ENCODE results near the gene TDG. TPM values are rescaled to one million over a fixed set of nuclear protein-coding genes. Genes with fewer than 3 reads are reported as not detected.

The TDG gene
- total and polyA plus RNA-seq, 2 donors (not counting 3 experiments of a cell fraction or from before 2014, with no cell fraction given) = 17.6 to 36.8 TPM

- intact Hi-C loops (cut with micrococcal nuclease) = no loop called here
- H3K79me2 ChIP-seq (ENCODE audit: control insufficient read depth, insufficient read depth, low read length) = no peaks in the 10 kb centered on the region
- H3K4me3 ChIP-seq (replicated peaks in 1 of 3; ENCODE audit: insufficient read depth in 1 of 3, low read depth in 1 of 3, low read length in 3 of 3) = no peak overlapping the region
- no peak for DNase-seq (ENCODE audit: low read depth, low spot score)
- H2AFZ ChIP-seq (ENCODE audit: low read depth, low read length) = no peak overlapping the region
- ChIA-PET CTCF (interaction anchor here (1.3 kb wide), 1 partner anchor 115 kb away, joined by 3 read pairs; no protein-coding TSS in a partner anchor), POLR2A (no interaction called here)
- H3K27me3 ChIP-seq (ENCODE audit: control insufficient read depth in 2 of 2, insufficient read depth in 2 of 2, low read length in 2 of 2) = peaks cover 0 to 7% of the 10 kb centered on the region in 2 experiments
- no peaks in the 10 kb centered on the region for H3K36me3 ChIP-seq (ENCODE audit: control insufficient read depth in 2 of 2, extremely low read depth in 1 of 2, insufficient read depth in 2 of 2, low read length in 2 of 2)
- H4K20me1 ChIP-seq (replicated peaks; ENCODE audit: control insufficient read depth, extremely low read depth, insufficient read depth, low read length) = no peaks in the 10 kb centered on the region
- H3K27ac ChIP-seq (ENCODE audit: insufficient read depth, low read depth, low read length) = no peak overlapping the region
- no peak overlapping the region for H3K4me2 ChIP-seq (ENCODE audit: insufficient read depth, low read length)
- H3K9ac ChIP-seq (replicated peaks; ENCODE audit: extremely low read depth, insufficient read depth, low read length) = no peak overlapping the region
- H3K9me3 ChIP-seq (replicated peaks; ENCODE audit: control insufficient read depth, insufficient read depth, low read length) = no peaks in the 10 kb centered on the region
- H3K4me1 ChIP-seq (ENCODE audit: control insufficient read depth, extremely low read depth, insufficient read depth, low read length) = no peaks in the 10 kb centered on the region
- TF ChIP-seq JUN (IDR thresholded peaks at IDR 0.05; ENCODE audit: borderline replicate concordance, insufficient read depth, insufficient read length, low read depth) (no peak), EZH2 (IDR thresholded peaks at IDR 0.05; ENCODE audit: borderline replicate concordance, low read depth, low read length, severe bottlenecking) (no peak), POLR2A (IDR thresholded peaks at IDR 0.05; ENCODE audit: low read depth, low read length) (no peak), GATA2 (IDR thresholded peaks at IDR 0.05; ENCODE audit: insufficient read depth, insufficient read length, low read depth, low read length) (no peak), CTCF (IDR thresholded peaks at IDR 0.05; ENCODE audit: extremely low read depth in 1 of 2, insufficient read depth in 1 of 2, low read depth in 1 of 2, low read length in 2 of 2) (no peak), MAX (IDR thresholded peaks at IDR 0.05; ENCODE audit: insufficient read depth, insufficient read length) (no peak), POLR2AphosphoS5 (IDR thresholded peaks at IDR 0.05; ENCODE audit: insufficient read depth, low read depth, low read length) (no peak), FOS (IDR thresholded peaks at IDR 0.05; ENCODE audit: borderline replicate concordance, insufficient read depth, low read length) (no peak), MYC (IDR thresholded peaks at IDR 0.05; ENCODE audit: low read depth, low read length) (no peak)
- FAIRE-seq = no peak
- dilution Hi-C loops (cut with MboI; ENCODE audit: extremely low pct_ligation_motif_present, low sequenced_read_pairs) = no loop called here
- H3K9me1 ChIP-seq (replicated peaks; ENCODE audit: control insufficient read depth, extremely low read depth, insufficient read depth, low read length) = no peaks in the 10 kb centered on the region
- BruUV-seq (replicated peaks) = no TSS peak
These were observed 28.6 kb downstream of the TDG start for GRCh38 chr12:103994235-103994634.

Data from endothelial cell of umbilical vein (primary cell).